CD4-positive, alpha-beta memory T cell (primary cell): ENCODE measurements around the gene SLC17A7. TPM values are rescaled to one million over a fixed set of nuclear protein-coding genes. Genes with fewer than 3 reads are reported as not detected.

Source experiments
- CTCF ChIA-PET: fragments of 350-600 bp; sonication (Branson Sonifier 250); formaldehyde crosslinking; loops from one replicate; lab custom pipeline; 2021; ENCODE audit warnings: inconsistent platforms; ENCODE audit not compliant: partially characterized antibody; lab: Charles Lee
- POLR2A ChIA-PET: fragments of 350-600 bp; sonication (Branson Sonifier 250); formaldehyde crosslinking; loops from one replicate; lab custom pipeline; 2021; ENCODE audit not compliant: partially characterized antibody; lab: Charles Lee
- DNase-seq, 5 donors: peaks; one replicate each; pipeline versions ENCODE4 v3.0.0 to v3.0.0-alpha.2; 2020 to 2022; ENCODE audit warnings: mixed read lengths in 1 of 5
- H3K27ac ChIP-seq: one replicate; pipeline ENCODE4 v1.7.0; 2013; ENCODE audit warnings: low read depth, low read length
- H3K27me3 ChIP-seq: 2 replicates; pipeline ENCODE4 v1.7.0; 2013; ENCODE audit warnings: mild to moderate bottlenecking, low read length, moderate library complexity; ENCODE audit not compliant: insufficient read depth
- H3K36me3 ChIP-seq: 2 replicates; pipeline ENCODE4 v1.7.0; 2013; ENCODE audit warnings: mild to moderate bottlenecking, low read length, moderate library complexity; ENCODE audit not compliant: insufficient read depth
- H3K4me1 ChIP-seq: 2 replicates; pipeline ENCODE4 v1.7.0; 2013; ENCODE audit warnings: mild to moderate bottlenecking, low read length, moderate library complexity; ENCODE audit not compliant: insufficient read depth
- H3K4me3 ChIP-seq, 2 donors: one replicate each; pipeline ENCODE4 v1.7.0; 2013; ENCODE audit warnings: low read length in 2 of 2, mild to moderate bottlenecking in 1 of 2
- H3K9me3 ChIP-seq, 2 donors: one replicate each; pipeline ENCODE4 v1.7.0; 2013; ENCODE audit warnings: low read length in 2 of 2, control low read depth in 1 of 2; ENCODE audit not compliant: control insufficient read depth in 1 of 2
- H3K27ac Mint-ChIP-seq, 7 donors: one replicate each; pipeline ENCODE4 v1.8.0; 2020 to 2021; ENCODE audit warnings: mixed read lengths in 7 of 7, mild to moderate bottlenecking in 6 of 7, inconsistent platforms in 3 of 7, moderate library complexity in 3 of 7
- H3K27me3 Mint-ChIP-seq, 2 donors: one replicate each; pipeline ENCODE4 v1.8.0; 2020 to 2021; ENCODE audit warnings: mixed read lengths in 2 of 2
- H3K36me3 Mint-ChIP-seq, 2 donors: one replicate each; pipeline ENCODE4 v1.8.0; 2020 to 2021; ENCODE audit warnings: mixed read lengths in 2 of 2, inconsistent platforms in 1 of 2, mild to moderate bottlenecking in 1 of 2
- H3K4me1 Mint-ChIP-seq, 4 donors: one replicate each; pipeline ENCODE4 v1.8.0; 2020 to 2021; ENCODE audit warnings: mixed read lengths in 4 of 4, mild to moderate bottlenecking in 1 of 4
- H3K4me3 Mint-ChIP-seq, 8 donors: one replicate each; pipeline ENCODE4 v1.8.0; 2020 to 2021; ENCODE audit warnings: mixed read lengths in 8 of 8, mild to moderate bottlenecking in 7 of 8, moderate library complexity in 6 of 8, inconsistent platforms in 3 of 8
- H3K9me3 Mint-ChIP-seq, 8 donors: one replicate each; pipeline ENCODE4 v1.8.0; 2020 to 2021; ENCODE audit warnings: mixed read lengths in 8 of 8, mild to moderate bottlenecking in 5 of 8, inconsistent platforms in 3 of 8, moderate library complexity in 1 of 8
- intact Hi-C: fragments of 100-400 bp; cut with micrococcal nuclease; formaldehyde crosslinking; loops from one replicate; pipeline ENCODE4 v1.15.1; 2023
- polyA plus RNA-seq, 2 donors: library from polyadenylated mRNA; unstranded; fragments of 300-500 nt; fragmentation: Illumina TruSeq; gene quantifications; one replicate each; pipeline ENCODE4 v1.2.3, GENCODE V29; 2021
- total RNA-seq, 2 experiments: library from RNA; stranded (reverse); gene quantifications; one replicate each; pipeline ENCODE4 v1.2.3, GENCODE V29; 2021

The SLC17A7 gene
- total and polyA plus RNA-seq, 4 experiments from 2014 or later, result 0.15 to 0.25 TPM; not detected in 2

DNA sequence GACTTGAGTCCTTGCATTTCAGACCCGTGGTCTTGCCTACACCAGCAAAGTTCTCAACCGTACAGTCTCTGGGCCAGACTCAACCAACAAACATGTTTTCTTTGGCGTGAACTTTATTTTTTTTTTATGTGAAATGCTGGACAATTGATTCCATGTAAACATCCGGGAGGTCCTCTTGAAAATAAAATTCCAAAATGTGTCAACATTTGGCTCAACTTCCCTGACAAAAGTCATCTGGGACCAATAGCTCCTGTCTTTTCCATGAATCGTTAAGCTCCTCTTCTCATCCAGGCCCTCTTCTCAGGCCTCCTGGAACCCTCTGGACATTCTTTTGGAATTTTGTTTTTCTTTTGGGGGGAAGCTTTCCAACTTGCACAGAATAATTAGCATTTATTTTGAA, 14.4 kb upstream of the SLC17A7 start:
- peaks cover 46% of the 10 kb centered on the region for H3K4me1 ChIP-seq
- Mint-ChIP-seq H3K27me3 (no peaks in the 10 kb centered on the region), H3K4me3 (peak overlapping the region in 1 of 8 donors; percentile 49), H3K4me1 (peaks cover 19 to 62% (median 38%) of the 10 kb centered on the region in 4 donors), H3K27ac (peak overlapping the region in 5 of 7 donors; percentile 22 to 73 (median 60)), H3K36me3 (peaks cover 19 to 31% of the 10 kb centered on the region in 2 donors), H3K9me3 (no peaks in the 10 kb centered on the region)
- H3K27me3 ChIP-seq, result no peaks in the 10 kb centered on the region
- ChIA-PET POLR2A (interaction anchor here (1.4 to 5.1 kb wide), 2 partner anchors 14 to 17 kb away, joined by 5 to 34 read pairs; no protein-coding TSS in a partner anchor), CTCF (interaction anchor here (1.2 to 15.5 kb wide), 3 partner anchors 10 to 91 kb away, joined by 3 to 227 read pairs (median 3); partner anchors contain the start of gene FLT3LG)
- no peak for DNase-seq
- no peaks in the 10 kb centered on the region for H3K9me3 ChIP-seq
- intact Hi-C loops, result no loop called here
- peaks cover 12% of the 10 kb centered on the region for H3K36me3 ChIP-seq
- no peak overlapping the region for H3K4me3 ChIP-seq
- H3K27ac ChIP-seq, result no peak overlapping the region

DNA sequence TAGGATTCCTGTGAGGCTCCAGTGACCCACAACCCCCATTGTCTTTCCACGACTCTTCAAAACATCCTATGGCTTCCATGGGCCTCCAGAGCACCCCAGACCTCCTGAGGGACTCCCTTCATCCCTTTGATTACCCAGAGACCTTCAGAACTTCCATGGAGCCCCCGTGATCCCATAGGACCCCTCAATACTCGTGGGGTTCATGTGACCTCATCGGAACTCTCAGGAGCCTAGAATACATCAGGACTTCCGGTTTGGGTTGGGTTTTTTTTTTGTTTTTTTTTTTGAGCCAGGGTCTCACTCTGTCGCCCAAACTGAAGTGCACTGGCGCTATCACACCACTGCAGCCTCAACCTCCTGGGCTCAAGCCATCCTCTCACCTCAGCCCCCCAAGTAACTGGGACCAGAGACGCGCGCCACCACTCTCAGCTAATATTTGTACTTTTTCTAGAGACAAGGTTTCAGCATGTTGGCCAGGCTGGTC, 12.5 kb upstream of the SLC17A7 start:
- Histone ChIP-seq H3K36me3 (peaks cover 7% of the 10 kb centered on the region), H3K27me3 (no peaks in the 10 kb centered on the region), H3K4me3 (peak overlapping the region; percentile 73 to 96), H3K4me1 (peaks cover 50% of the 10 kb centered on the region), H3K9me3 (no peaks in the 10 kb centered on the region), H3K27ac (peak overlapping the region; percentile 91)
- ChIA-PET CTCF (interaction anchor here (0.7 to 15.5 kb wide), 7 partner anchors 9 to 222 kb away, joined by 3 to 227 read pairs (median 5); partner anchors contain the start of gene FLT3LG), POLR2A (interaction anchor here (0.9 to 5.7 kb wide), 16 partner anchors 9 to 360 kb away, joined by 3 to 222 read pairs (median 5); partner anchors contain the start of genes FLT3LG, FUZ, NOSIP and PRMT1)
- H3K27ac Mint-ChIP-seq, result peak overlapping the region; percentile 96 to 100 (median 100)
- no peaks in the 10 kb centered on the region for H3K27me3 Mint-ChIP-seq
- DNase-seq, result no peak
- intact Hi-C loops, result loop anchor here (1.0 to 5.0 kb wide), 6 partner anchors 16 to 336 kb away; partner anchors contain the start of genes C19orf73, FLT3LG, PPFIA3 and RPL13A
- H3K36me3 Mint-ChIP-seq, result peaks cover 24 to 28% of the 10 kb centered on the region in 2 donors
- peak overlapping the region; percentile 93 to 100 (median 98) for H3K4me3 Mint-ChIP-seq
- H3K4me1 Mint-ChIP-seq, result peaks cover 26 to 75% (median 44%) of the 10 kb centered on the region in 4 donors
- H3K9me3 Mint-ChIP-seq, result peaks cover 0 to 2% (median 0%) of the 10 kb centered on the region in 8 donors

DNA sequence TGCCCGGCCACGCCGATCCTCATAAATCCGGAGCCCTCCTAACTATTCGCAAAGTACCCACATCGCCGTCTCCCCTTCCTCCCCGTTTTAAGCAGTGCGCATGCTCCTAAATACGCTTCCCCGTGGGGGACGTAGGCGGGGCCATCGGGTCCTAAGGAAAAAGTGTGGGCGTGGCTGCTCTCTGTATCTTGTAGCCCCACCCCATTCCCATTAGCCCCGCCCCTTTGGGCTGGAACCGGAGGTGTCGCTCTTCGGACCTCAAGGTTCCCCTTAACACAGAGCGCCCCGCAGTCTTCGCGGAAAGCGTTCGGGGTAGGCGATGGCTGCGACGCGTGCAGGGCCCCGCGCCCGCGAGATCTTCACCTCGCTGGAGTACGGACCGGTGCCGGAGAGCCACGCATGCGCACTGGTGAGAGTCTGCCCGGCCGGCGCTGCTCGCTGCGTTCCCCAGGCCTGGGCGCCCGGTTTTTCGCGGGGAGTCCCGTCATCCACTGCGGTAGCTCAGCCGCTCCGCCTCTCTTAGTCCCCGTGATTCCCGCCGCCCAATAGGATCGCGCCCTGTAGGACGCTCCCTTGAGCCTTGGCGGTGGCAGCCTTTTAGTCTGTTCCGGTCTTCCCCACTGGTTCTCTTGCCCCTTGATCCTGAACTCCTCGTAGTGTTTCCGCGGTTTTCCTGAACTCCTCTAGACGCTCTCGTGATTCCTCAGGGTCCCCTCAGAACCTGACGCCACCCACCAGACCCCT, 11.9 kb upstream of the SLC17A7 start, which contains the start of gene ALDH16A1:
Gene ALDH16A1 (plus strand): TSS at position 213 of the 744 bp plus-strand sequence. CDS start 107 bp downstream, at position 320.
- CTCF ChIA-PET, result interaction anchor here (0.7 to 15.5 kb wide), 7 partner anchors 8 to 223 kb away, joined by 3 to 227 read pairs (median 5); partner anchors contain the start of gene FLT3LG
- peaks cover 12% of the 10 kb centered on the region for H3K36me3 ChIP-seq
- POLR2A ChIA-PET, result interaction anchor here (0.9 to 5.7 kb wide), 17 partner anchors 9 to 360 kb away, joined by 3 to 222 read pairs (median 6); partner anchors contain the start of genes FLT3LG, FUZ, NOSIP and PRMT1
- H3K4me3 Mint-ChIP-seq, result peak within 1 kb of the TSS; percentile 95 to 100 (median 99)
- H3K27ac Mint-ChIP-seq, result peak within 1 kb of the TSS; percentile 96 to 100 (median 100)
- peaks cover 29 to 80% (median 47%) of the 10 kb centered on the region in 4 donors for H3K4me1 Mint-ChIP-seq
- peak within 1 kb of the TSS; percentile 91 for H3K27ac ChIP-seq
- H3K36me3 Mint-ChIP-seq, result peaks cover 30 to 34% of the 10 kb centered on the region in 2 donors
- H3K9me3 Mint-ChIP-seq, result peaks cover 0 to 2% (median 0%) of the 10 kb centered on the region in 8 donors
- DNase-seq, result peak; percentile 97 to 99 (median 98)
- peaks cover 44% of the 10 kb centered on the region for H3K4me1 ChIP-seq
- H3K9me3 ChIP-seq, result no peaks in the 10 kb centered on the region
- H3K4me3 ChIP-seq, result peak within 1 kb of the TSS; percentile 90 to 96
- intact Hi-C loops, result loop anchor here (1.0 to 5.0 kb wide), 6 partner anchors 16 to 336 kb away; partner anchors contain the start of genes C19orf73, FLT3LG, PPFIA3 and RPL13A
- H3K27me3 ChIP-seq, result no peaks in the 10 kb centered on the region
- no peaks in the 10 kb centered on the region for H3K27me3 Mint-ChIP-seq

DNA sequence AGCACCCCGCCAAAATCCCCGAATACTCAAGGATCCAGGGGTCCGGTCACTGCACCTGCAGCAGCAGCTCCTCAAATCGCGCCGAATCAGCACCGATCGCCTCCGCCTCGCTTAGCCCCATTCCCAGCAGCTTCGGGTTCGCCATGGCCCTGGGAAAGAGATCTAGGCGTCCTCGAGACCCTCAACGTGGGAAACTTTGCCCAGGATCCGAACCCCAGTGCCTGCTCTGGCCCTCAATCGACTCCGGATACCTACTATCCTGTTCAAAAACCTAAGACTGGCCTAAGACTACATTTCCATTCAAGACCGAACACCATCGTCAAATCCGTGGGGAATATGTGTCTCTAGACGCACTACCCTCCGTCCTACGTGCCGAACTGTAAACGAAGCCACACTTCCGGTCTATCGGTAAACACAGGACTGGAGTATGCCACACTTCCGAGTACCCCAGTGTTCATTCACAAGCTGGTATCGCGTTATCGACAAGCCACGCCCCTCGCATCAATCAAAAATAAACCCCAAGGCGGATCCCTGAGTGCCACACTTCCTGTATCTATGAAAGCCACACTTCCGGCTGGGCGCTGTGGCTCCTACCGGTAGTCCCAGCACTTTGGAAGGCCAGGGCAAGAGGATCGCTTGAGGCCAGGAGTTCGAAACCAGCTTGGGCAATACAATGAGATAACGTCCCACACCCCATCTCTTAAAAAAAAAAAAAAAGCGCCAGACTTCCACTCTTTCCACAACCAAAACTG, 10.3 kb upstream of the SLC17A7 start, which contains the start of gene PIH1D1:
Gene PIH1D1 (minus strand): TSS at position 385 of the 752 bp plus-strand sequence. CDS start 240 bp downstream, at position 145.
- Histone ChIP-seq H3K27me3 (no peaks in the 10 kb centered on the region), H3K36me3 (peaks cover 25% of the 10 kb centered on the region), H3K27ac (peak within 1 kb of the TSS; percentile 91), H3K9me3 (no peaks in the 10 kb centered on the region), H3K4me3 (peak within 1 kb of the TSS; percentile 66 to 90), H3K4me1 (peaks cover 37% of the 10 kb centered on the region)
- intact Hi-C loops, result loop anchor here (1.0 to 5.0 kb wide), 3 partner anchors 8 to 334 kb away; partner anchors contain the start of genes C19orf73, PPFIA3 and RRAS
- DNase-seq, result peak; percentile 91 to 98 (median 95)
- POLR2A ChIA-PET, result interaction anchor here (0.6 to 5.7 kb wide), 25 partner anchors 9 to 426 kb away, joined by 3 to 222 read pairs (median 6); partner anchors contain the start of genes BCL2L12, CD37, FLT3LG and IRF3
- Mint-ChIP-seq H3K4me3 (peak within 1 kb of the TSS; percentile 91 to 100 (median 99)), H3K27ac (peak within 1 kb of the TSS; percentile 96 to 100 (median 100)), H3K4me1 (peaks cover 25 to 70% (median 41%) of the 10 kb centered on the region in 4 donors), H3K9me3 (peaks cover 0 to 2% (median 0%) of the 10 kb centered on the region in 8 donors), H3K27me3 (no peaks in the 10 kb centered on the region), H3K36me3 (peaks cover 30 to 42% of the 10 kb centered on the region in 2 donors)
- CTCF ChIA-PET, result interaction anchor here (0.5 to 15.5 kb wide), 7 partner anchors 11 to 282 kb away, joined by 3 to 227 read pairs (median 4); partner anchors contain the start of gene FLT3LG

DNA sequence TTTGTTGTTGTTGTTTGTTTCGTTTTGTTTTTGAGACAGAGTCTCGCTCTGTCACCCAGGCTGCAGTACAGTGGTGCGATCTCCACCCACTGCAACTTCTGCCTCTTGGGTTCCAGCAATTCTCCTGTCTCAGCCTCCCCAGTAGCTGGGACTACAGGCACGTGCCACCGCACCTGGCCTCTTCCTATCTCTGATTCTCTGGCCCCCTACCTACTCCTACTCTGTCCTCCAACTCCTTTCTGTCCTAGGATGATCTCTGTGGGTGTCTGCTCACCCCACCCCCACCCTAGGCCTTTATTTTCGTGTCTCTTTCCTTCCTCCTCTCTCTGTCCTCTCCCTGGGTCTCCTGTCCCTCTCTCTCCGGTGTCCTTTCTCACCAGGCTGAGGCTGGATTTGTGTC, 9.1 kb upstream of the SLC17A7 start:
- H3K4me1 Mint-ChIP-seq, result peaks cover 25 to 63% (median 37%) of the 10 kb centered on the region in 4 donors
- peaks cover 25 to 48% of the 10 kb centered on the region in 2 donors for H3K36me3 Mint-ChIP-seq
- POLR2A ChIA-PET, result interaction anchor here (1.7 to 5.7 kb wide), 4 partner anchors 21 to 63 kb away, joined by 6 to 222 read pairs (median 20); partner anchors contain the start of genes FLT3LG and KASH5
- Histone ChIP-seq H3K27ac (peak overlapping the region; percentile 91), H3K4me3 (peak overlapping the region; percentile 14 to 90), H3K4me1 (peaks cover 37% of the 10 kb centered on the region), H3K9me3 (no peaks in the 10 kb centered on the region), H3K36me3 (peaks cover 27% of the 10 kb centered on the region), H3K27me3 (no peaks in the 10 kb centered on the region)
- intact Hi-C loops, result loop anchor here (5.0 kb wide), 1 partner anchor 333 kb away; the partner anchor contains the start of genes C19orf73 and PPFIA3
- no peaks in the 10 kb centered on the region for H3K27me3 Mint-ChIP-seq
- H3K9me3 Mint-ChIP-seq, result peaks cover 0 to 2% (median 0%) of the 10 kb centered on the region in 8 donors
- CTCF ChIA-PET, result interaction anchor here (3.9 to 15.5 kb wide), 2 partner anchors 21 to 59 kb away, joined by 19 to 227 read pairs; partner anchors contain the start of gene FLT3LG
- H3K27ac Mint-ChIP-seq, result peak overlapping the region; percentile 66 to 100 (median 86)
- peak overlapping the region; percentile 91 to 100 (median 99) for H3K4me3 Mint-ChIP-seq
- no peak for DNase-seq
